GM18951 (cell line): ENCODE measurements around the gene VWA8.
"Not testable (repeated sequence)": the region's sequence is repeated elsewhere in the genome, so short reads cannot be mapped to it uniquely, and the experiment has no call there.

Source experiments
- POLR2A ChIP-seq: IDR thresholded peaks from 4 replicates; pipeline ENCODE4 v1.6.1; 2011; ENCODE audit warnings: mild to moderate bottlenecking; ENCODE audit not compliant: insufficient read length, insufficient read depth; ENCODE audit errors: extremely low read depth
- in situ Hi-C: fragments of 300-500 bp; cut with MboI; formaldehyde crosslinking; loops from one replicate; pipeline ENCODE4 v1.12.0; 2022; ENCODE audit warnings: low sequenced_read_pairs, mixed read lengths, inconsistent platforms; ENCODE audit not compliant: unreplicated experiment

VWA8 gene

DNA sequence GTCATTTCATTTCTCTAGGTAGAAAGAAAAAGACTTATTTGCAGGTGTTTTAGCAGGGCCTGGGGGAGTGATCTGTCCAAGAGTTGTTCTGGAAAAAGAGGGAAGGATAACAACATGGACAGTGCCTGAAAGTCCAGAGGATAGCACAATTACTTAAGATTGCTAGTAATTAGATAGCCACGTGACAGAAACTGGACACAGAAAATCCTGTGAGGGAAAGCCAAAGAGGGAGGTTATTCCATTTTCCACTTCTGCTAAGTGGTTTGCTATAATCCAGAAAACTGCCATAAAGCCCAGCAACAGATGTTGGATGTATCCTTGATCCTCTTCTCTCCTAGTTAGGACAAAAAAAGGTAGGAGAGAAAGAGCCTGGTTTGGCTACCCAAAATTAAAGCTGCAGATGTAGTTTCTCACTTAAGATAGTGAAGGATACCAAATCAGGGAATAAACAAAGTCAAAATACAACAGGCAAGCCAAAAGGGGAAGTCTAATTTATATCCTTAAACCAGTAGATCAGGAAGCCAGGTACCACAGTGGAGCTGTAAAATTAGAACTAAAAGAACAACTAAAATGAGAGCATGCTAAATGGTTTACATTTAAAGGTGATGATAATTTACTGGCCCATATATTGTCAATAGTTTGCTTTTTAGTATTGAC is 140.2 kb downstream of the VWA8 start:
- no peak for TF ChIP-seq POLR2A
- in situ Hi-C loops = no loop called here

DNA sequence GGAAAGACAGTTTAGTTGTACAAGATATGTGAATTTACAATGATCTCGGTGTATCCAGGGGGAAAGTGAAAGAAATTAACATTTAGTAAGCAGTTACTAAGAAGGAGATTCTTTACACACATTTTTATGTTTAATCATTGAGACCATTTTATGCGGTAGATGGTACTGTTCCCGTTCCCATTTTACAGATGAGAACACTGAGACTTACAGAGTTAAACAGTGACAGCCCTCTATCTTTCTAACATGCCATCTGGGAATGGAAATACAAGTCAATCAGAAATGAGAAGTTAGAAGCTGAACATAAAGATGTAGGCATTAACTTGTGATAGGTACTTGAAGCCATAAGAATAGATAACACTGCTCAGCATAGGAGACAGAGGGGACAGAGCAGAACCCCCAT is 144.9 kb downstream of the VWA8 start:
- in situ Hi-C loops = no loop called here
- no peak for TF ChIP-seq POLR2A

DNA sequence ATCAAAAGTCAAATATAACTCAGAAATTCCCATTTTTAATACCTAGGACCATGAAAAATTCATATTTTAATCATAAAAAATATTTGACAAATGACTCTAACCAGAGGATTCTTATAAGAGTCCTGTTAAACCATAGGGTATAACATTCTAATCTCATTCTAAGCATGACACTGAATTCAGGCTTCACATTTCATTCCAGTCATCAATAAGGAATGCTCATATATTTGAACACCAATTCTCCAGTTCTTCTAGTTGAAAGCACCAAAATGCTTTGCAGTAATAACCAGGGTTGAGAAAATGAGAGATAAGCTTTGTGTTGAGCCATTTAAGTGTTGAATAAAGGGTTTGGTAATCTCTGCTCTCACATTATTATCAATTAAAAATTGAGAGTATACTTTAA is 147.5 kb downstream of the VWA8 start:
- in situ Hi-C loops = no loop called here

DNA sequence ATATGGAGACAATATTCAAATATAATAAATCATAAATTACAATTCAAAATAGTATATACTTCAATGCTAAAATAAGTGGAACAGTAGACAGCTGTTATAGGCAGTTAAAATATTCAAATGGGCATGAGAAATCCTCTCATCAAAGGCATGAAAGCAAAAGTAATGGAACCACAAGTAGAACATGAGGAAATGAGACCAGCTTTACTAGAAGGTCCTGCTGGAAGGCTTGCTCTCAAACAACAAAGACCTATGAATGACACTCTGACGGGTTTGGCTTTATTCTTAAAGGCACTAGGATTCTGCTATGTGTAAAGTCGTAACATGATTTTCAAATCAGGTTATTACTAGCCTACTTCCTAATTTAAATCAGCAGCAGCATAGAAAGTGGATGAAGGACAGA is 148.1 kb downstream of the VWA8 start:
- in situ Hi-C loops = no loop called here
- TF ChIP-seq POLR2A = no peak

More for the DNA sequence above, 147.5 kb downstream of the VWA8 start:
- TF ChIP-seq POLR2A = no peak

DNA sequence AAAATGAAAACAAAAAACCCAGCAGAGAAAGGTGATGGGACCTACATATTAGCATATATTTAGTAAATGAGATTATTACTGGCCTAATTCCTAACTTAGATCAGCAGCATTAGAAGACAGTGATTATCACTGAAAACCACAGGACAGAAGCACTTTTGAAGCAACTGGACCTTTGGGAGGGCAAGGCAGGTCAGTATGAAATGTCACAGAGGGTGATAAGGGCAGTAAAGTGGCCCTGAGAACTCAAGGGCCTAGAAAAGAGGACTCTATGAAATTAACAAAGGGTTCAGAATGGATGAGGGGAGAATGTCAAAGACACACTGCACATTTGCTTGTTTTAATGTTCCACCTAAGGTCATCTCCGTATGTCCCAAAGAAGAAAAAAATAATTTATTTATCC is 148.7 kb downstream of the VWA8 start:
- in situ Hi-C loops = no loop called here
- no peak for TF ChIP-seq POLR2A

DNA sequence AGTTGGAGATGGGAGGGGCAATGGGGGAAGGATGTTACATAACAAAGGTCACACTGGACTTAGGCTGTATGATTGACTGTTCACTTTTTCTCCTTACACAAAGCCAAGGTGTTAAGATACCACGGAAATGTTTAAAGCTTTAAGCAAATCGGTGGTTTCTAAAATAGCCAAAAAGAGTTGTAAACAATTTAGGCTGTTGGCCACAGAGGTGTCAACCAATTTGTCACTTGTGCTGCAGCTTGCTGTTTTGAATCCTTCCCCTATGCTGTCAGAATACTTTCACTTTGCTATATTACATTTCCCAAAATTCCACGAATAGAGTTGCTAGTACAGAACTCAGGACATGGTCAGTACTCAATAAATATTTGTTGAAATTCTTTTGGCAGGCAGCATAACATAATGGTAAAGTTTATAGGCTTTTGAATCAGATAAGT is 149.3 kb downstream of the VWA8 start:
- in situ Hi-C loops = no loop called here
- no peak for TF ChIP-seq POLR2A

DNA sequence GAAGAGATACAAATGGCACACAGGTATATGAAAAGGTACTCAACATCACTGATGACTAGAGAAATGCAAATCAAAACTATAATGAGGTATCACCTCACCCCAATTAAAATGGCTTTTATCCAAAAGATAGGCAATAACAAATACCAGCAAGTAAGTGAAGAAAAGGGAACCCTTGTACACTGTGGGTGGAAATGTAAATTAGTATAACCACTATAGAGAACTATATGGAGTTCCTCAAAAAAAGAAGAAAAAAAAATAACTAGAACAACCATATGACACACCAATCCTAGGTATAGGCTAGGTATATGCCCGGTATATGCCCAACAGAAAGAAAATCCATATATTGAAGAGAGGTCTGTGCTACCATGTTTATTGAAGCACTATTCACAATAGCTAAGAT is 150.9 kb downstream of the VWA8 start:
- in situ Hi-C loops = no loop called here
- TF ChIP-seq POLR2A = no peak

DNA sequence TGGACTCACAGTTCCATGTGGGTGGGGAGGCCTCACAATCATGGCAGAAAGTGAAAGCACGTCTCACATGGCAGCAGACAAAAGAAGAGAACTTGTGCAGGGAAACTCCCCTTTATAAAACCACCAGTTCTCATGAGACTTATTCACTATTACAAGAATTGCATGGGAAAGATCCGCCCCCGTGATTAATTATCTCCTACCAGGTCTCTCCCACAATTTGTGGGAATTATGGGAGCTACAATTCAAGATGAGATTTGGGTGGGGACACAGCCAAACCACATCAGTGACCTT is 157.5 kb downstream of the VWA8 start:
- in situ Hi-C loops = not testable (repeated sequence)

DNA sequence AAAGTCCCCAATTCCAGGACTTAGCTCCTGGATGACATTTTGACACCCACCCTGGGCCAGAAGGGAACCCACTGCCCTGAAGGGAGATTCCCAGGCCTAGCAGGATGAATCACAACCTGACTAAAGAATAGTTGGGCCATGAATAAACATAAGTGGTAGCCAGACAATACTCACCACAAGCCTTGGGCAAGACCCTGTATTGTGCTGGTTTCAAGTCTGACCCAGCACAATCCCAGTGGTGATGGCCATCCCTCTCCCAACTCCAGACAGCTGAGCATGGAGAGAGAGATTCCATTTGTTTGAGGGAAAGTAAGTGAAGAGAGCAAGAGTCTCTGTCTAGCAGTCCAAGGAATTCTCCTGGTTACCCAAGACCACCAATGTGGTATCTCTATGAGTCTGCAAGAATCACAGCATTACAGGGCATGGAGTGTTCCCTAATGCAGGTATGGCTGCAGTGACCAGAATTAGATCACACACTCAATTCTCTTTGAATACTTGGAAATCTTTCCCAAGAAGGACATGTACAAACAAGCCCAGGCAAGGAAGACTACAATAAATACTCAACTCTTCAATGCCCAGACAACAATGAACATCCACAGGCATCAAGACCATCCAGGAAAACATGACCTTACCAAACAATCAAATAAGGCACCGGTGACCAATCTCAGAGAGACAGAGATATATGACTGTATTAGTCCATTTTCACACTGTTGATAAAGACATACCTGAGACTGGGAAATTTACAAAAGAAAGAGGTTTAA is 158.0 kb downstream of the VWA8 start:
- in situ Hi-C loops = no loop called here
- TF ChIP-seq POLR2A = no peak

DNA sequence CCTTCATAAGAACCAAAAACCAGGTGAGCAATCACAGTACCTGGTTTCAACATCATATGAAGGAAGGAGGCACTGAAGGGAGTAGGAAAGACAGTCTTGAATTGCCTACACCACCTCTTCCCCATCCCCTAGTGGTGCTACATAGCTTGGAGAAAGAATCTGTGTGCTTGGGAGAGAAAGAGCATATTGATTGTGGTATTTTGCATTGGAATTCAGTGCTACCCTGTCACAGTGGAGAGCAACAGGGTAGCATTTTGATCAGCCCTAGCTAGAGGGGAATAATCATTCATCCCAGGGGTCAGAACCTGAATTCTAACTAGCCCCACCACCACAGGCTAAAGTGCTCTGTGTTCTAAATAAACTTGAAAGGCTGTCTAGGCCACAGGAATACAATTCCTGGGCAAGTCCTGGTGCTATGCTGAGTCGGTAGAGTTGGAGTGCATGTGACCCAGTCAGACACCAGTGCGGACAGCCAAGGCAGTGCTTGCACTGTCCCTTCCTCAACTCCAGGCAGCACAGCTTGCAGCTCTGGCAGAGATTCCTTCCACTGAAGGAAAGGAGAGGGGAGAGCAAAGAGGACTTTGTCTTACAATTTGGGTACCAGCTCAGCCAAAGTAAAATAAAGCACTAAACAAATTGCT is 158.7 kb downstream of the VWA8 start:
- TF ChIP-seq POLR2A = no peak

DNA sequence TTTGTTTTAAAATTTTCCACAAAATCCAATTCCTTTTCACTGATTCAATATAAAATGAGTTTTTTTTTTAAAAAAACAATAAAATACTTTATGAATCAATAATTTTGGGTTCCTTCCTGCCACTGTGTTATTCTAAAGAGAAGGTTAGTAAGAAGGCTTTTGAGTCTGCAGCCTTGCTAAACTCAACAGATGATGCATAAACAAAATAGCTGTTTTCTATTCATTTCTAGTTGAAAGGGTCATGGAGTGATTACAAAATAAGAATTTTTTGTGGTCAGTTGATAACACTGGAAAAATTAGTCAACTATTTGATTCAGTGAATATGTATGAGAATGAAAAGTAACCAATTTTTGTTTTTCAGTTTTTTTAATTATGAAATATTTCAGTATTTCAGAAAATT is 169.9 kb downstream of the VWA8 start:
- in situ Hi-C loops = no loop called here
- no peak for TF ChIP-seq POLR2A

More for the DNA sequence above, 158.7 kb downstream of the VWA8 start:
- in situ Hi-C loops = no loop called here

DNA sequence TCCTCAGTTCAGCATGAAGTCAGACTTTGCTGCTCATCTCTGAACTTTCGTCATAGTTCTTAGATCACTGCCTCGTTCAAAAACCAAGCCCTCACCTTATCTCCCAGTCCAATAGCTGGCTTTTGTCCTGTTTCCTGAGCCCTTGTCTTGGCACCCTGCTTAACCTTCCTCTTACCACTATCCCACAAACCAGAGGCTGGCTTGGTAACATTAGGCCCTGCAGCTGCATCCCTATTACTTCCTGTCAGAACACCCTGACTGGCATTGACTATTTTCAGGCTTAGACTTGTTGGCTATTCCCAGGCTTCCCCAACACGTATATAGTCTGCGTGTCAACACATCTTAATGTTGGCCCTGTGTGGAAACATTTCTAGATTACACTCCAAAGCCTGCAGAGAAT is 172.4 kb downstream of the VWA8 start:
- in situ Hi-C loops = no loop called here
- no peak for TF ChIP-seq POLR2A

DNA sequence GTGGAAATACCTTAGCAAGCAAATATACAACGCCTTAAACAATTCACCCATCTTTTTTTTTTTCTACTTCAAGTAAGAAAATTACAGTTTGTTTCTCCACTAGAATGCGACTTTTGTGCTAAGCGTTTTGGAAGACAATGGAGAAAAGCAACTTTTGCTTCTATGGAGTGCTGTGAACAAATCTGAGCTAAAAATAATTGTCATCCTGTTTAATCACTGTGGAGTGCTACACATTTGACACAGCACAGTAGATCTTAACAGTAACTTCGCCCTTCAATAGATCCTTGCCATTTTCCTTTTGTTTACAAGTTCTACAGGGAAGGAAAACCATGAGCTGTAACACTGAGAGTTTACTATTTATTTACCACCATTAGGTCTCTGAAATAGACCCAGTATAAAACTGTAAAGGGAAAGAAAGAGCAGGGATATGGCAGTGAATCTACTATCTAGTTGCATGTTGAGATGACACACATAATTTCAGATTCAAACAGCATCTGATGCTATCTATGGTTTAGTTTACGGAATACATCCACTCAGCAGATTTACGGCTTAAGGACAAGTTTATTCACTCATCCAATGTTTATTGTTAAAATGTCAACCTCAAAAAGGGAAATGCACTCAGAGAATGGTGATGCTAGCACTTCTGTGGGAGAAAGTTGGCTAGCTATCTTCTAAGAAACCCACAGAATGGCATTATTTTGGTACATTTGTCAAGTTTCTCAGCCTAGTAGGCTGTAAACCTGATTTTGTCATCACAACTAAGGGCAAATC is 175.3 kb downstream of the VWA8 start:
- in situ Hi-C loops = no loop called here
- TF ChIP-seq POLR2A = no peak
